DMS153 (cell line): ENCODE data around the gene STX16.

Experiments used
- DNase-seq: peaks from one replicate; lab custom pipeline; 2025; lab: John Stamatoyannopoulos, UW

Gene STX16

DNA sequence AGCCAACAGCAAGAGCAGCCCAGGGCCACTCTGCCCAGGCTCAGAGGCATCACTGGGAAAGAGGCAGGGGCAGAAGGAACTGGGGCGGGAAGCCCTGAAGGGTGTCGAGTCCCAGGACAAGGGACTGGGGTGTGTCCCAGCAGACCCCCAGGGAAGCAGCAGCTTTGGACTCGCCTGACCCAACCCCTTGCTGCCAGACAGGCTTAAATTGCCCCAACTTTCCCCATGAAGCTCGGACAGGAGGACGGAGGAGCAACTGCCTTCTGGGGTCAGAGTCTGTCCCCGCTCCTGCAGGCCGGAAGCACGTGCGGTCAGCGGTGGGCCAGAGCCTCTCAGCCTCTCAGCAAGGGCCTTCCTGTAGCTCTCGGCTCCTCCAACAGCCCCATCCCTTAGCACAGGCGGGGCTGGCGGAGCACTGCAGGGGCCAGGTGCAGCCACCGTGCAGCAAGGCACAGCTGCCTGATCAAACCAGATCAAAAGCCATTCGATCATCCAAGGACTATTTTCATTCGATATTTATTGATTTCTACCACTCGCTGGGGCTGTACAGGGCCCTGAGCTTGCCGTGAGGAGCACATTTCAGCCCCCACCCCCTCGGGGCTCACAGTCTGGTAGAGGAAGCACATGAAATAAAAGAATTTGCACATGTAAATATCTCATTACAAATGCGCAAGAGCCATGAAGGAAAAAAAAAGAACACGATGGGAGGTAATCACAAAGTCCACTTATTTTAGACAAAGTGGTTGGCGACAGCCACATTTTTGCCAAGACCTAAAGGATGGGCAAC, 31.8 kb upstream of the STX16 start:
- no peak for DNase-seq

- no peak for DNase-seq
Observed at GRCh38 chr20:58619864-58620431, 31.1 kb upstream of the STX16 start.

GRCh38 chr20:58621906-58622548, 29.1 kb upstream of the STX16 start:
- no peak for DNase-seq

DNA sequence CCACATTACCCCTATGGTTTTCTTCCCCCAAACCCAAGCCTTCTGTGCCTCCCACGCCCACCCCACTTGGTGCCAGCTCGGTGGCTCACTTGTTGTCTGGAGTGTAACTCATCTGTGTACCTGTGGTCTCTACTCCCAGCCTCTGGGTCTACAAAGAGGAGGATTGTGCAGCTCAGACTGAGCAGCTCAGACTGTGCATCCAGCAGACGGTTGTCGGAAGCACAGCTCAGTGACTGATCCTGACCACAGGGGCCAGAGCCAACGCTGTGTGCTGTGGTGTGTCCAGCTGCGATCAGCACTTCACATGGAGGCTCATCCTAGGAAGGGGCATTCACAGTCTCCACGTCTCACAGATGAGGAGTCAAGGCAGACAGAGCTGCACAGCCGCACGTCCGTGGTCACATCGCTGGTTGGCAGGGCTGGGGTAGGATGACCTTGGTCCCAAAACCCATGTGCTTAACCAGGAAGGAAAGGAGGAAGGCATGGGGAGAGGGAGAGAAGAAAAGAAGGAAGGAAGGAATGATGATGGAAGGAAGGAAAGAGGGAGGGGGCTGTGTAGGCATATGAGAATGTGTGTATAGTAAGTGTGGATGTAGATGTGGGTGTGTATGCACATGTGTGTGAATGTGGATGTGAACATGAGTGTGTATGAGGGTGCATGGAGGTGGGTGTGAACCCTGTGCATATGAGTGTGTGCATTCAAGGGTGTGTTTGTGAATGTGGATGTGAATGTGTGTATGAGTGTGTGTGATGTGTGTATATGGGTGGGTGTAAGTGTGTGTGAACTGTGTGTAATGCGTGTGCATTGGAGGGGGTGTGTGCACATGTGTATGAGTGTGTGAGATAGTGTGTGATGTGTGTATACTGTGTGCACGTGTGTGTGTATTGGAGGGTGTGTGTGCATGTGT, 28.2 kb upstream of the STX16 start:
- no peak for DNase-seq

GRCh38 chr20:58623579-58624473, 27.3 kb upstream of the STX16 start:
- no peak for DNase-seq

DNA sequence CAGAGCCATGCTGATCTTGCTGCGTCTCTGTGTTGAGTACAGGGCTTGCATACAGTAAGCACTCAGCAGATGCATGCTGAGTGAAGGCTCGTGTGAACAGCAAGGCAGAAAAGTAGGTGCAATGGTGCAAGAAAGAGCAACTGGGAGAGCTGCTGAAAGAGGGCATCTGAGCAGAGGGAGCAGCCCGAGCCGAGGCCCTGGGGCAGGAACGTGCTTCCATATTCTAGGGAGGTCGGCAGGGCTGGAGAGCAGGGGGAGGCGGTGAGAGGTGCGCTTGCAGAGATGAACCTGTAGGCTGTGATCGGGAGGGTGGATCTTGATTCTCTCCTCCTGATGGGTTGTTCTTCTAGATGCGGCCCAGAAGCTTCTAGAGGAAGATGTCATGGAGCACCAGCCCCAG, 26.4 kb upstream of the STX16 start:
- DNase-seq = no peak

DNA sequence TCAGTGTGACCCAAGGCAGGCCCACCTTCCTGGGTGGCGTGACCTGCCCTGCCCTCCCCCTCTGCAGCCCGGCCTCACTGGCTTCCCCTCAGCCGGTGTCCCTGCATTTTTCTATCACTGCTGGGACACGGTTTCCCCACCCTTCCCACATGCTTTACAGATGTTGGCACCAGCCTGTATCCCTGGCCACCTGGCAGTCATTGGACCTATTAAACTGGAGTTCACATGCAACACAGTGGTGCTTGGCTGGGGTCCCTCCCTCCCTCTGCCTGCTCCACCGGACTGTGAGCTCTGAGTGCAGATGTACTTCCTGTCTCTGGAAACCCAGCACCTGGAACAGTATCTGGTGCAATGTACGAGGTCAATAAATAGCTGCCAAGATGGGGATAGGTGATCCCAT, 25.5 kb upstream of the STX16 start:
- DNase-seq = no peak

DNA sequence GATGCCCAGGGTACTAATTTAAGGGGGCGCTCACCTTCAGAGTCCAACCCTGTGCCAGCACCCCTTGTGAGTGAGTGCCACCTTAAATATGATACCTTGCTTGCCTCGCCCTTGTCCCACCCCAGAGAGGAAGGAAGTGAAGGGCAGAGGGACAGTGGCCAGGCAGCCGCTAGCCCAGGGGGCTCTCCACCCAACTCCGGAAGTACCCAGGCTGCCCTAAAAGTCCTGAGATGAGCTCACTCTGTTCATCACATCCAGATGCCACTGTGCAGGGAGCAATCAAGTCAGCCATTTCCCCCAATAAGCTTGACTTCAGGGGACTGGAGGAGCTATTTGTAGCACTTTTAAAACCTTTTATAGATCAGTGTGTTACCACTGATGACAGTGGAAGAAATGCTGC, 25.0 kb upstream of the STX16 start:
- no peak for DNase-seq

DNA sequence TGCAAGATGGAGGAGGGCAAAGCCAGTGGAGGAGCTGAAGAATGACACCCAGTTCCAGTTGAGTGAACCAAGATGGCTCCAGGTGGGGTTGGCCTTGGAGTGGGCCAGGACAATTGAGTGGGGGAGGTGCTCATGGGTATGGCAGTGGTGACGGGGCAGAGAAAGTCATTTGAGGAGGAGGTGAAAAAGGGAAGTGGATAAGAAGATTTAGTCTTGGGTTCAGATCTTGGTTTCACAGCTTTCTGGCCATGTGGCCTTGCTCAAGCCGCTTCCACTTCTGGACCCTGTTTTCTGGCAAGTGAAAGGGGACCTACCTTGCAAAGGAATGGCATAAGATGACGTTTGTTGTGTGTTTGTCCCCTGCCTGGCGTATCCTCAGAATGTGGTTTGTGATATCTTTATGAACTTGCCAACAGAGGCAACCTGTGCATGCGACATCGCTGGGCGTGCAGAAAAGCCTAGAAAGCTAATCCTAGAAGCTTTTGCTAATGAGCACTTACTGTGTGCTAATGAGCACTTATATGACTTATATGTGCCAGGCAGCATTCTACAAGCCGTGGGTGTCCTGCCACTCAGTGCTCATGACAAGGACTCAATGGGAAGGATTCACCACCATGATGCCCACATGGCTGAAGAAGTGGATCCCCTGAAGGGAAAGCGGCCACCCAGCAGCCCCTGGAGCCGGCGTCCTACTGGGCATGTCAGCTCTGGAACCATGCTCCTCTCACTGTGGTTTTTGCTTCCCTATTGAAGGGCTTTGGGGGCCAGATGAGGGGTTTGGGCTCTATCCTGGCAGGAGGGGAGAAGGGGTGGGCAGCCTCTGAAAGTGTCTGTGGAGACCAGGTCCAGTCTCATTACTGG, 23.6 kb upstream of the STX16 start:
- DNase-seq = no peak

GRCh38 chr20:58628491-58629214, 22.4 kb upstream of the STX16 start:
- no peak for DNase-seq

DNA sequence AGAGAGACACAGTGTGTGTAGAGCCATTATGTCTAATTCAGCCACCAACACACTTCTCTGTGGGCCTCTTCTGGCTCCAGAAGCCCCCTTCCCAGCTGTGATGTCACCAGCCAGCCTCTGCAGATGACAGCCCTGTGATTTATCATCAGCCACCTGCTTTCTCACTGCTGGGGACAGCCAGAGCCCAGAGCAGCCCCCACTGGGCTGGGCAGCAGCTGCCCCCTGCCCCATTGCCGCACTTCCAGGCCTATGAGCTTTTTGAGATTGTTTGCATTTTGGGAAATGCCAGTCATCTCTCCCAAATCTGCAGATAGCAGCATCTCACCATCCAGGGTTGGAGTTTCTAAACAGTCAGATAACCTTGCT, 21.9 kb upstream of the STX16 start:
- no peak for DNase-seq

GRCh38 chr20:58630063-58630462, 21.0 kb upstream of the STX16 start:
- no peak for DNase-seq

GRCh38 chr20:58633161-58634053, 17.7 kb upstream of the STX16 start:
- no peak for DNase-seq

- DNase-seq = no peak
Observed at GRCh38 chr20:58634059-58634458, 17.0 kb upstream of the STX16 start.

DNA sequence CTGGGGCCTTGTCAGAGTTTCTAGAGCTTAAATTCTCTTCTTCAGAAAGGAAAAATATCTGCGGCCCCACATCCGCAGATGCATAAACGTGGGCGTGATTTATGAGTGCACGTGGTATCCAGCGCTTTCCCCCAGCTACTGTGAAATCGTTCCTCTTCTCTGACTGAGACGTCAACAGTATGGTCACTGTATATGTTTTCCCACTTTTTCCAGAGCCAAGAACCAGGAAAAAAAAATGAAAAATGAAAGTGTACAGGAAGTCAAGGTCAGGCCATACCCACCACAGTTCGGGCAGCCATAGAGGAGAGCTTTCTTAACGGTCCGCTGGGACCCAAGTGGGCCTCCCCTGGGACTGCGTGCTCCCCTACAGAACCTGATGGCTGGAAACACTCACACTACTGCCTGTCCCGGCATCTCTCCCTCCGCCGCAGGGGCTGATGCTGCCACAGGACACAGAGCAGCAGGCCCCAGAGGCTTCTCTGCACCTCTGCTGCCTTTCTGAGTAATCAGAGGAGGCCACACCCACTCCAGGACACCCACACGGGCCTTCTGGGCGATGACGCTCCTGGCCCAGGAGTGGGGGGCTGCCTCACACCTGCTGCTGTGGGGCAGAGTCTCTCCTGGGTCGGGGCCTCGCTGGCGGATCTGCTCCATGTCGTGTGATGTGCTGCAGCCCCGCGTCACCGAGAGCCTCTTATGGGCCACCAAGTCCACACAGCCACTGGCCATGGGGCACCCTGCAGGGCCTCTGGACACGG, 16.4 kb upstream of the STX16 start:
- DNase-seq = no peak

DNA sequence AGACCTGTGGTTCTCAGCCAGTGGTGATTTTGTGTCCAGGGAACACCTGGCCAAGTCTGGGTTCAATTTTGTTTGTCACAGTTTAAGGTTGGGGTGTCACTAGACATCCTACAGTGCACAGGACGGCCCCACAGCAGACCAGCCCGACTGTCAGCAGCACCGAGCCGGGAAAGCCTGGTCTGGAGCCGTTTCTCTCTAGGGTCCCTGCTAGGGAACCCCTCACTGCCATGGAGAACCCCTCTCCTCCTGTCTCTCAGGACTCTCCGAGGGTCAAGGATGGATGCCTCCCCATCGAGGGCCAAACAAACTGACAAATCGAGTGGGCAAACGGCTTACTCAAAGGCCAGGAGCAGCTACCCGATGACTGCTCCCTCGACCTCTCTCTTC, 15.8 kb upstream of the STX16 start:
- DNase-seq = no peak

DNA sequence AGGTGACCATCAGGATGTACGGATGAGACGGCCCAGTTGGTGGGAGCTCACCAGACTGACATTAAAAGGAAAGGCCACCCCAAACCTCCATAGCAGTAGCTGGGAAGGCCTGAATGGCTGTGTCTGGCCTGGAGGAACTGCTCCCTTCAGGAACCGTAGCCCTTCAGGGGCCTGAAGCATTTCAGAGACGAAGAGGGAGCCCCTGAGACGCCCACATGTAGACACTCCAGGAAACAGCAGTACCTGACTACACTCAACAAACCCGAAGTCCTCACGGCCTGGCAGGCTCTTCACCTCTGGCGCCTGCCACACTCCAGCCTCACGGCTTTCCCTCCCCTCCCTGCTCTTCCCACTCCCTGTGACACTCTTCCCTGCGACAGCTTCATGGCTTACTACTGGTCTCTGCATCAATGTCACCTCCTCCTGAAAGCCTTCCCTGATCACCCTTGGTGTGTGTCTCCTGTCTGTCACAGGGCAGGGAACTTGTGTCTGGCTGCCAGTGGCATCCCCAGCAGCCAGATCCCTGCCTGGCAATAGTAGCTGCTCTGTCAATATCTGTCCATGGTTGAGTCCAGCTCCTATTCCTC, 14.6 kb upstream of the STX16 start:
- DNase-seq = no peak

DNA sequence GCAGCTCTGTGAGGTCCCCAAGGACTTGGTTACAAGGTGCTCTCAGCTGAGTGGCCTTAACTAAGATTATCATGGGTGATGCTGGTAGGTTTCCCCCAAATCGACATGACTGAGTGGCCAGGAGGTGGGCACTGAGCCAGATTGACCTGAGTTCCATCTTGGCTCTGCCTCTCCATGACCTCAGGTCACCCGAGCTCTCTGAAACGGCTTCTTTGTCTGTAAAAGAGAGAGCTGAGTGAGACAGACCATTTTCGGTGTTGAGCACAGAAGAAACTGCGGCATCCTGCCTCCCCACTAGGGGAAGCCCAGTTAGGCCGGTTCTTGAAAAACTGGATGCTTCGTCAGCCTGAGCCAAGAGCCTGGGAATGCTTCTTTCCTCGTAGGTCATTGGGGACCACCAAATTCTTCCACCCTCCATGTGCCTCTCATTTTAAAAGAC, 14.1 kb upstream of the STX16 start:
- DNase-seq = no peak
